Upper lobe of right lung (tissue), 1 donor: ENCODE data around the gene FGD6. TPM values are rescaled to one million over a fixed set of nuclear protein-coding genes. Genes with fewer than 3 reads are reported as not detected.
"Not testable (repeated sequence)": the region's sequence is repeated elsewhere in the genome, so short reads cannot be mapped to it uniquely, and the experiment has no call there.

ENCODE experiments used
- ATAC-seq: fragments of 200-7000 bp; cut with Tn5 transposase; one replicate; pipeline ENCODE4 v1.9.1; 2020; ENCODE audit warnings: mild to moderate bottlenecking, moderate library complexity
- DNase-seq: peaks from one replicate; pipeline ENCODE4 v3.0.0-alpha.2; 2020
- H3K27ac ChIP-seq: fragments of 200-600 bp; one replicate; pipeline ENCODE4 v1.8.0; 2022
- H3K27me3 ChIP-seq: fragments of 200-600 bp; one replicate; pipeline ENCODE4 v1.8.0; 2022; ENCODE audit warnings: mild to moderate bottlenecking
- H3K36me3 ChIP-seq: fragments of 200-600 bp; one replicate; pipeline ENCODE4 v1.8.0; 2022
- H3K4me1 ChIP-seq: fragments of 200-600 bp; one replicate; pipeline ENCODE4 v1.8.0; 2022
- H3K4me3 ChIP-seq: fragments of 200-600 bp; one replicate; pipeline ENCODE4 v1.8.0; 2022; ENCODE audit warnings: mild to moderate bottlenecking
- H3K9me3 ChIP-seq: fragments of 200-600 bp; one replicate; pipeline ENCODE4 v1.8.0; 2022
- CTCF ChIP-seq: fragments of 200-600 bp; IDR thresholded peaks from one replicate; pipeline ENCODE4 v1.8.0; 2022; ENCODE audit warnings: antibody characterized with exemption
- intact Hi-C: fragments of 100-400 bp; cut with DNase I; formaldehyde crosslinking; loops from one replicate; pipeline ENCODE4 v1.11.0; 2022
- total RNA-seq: library from RNA; stranded (reverse); fragmentation: NEBNext Ultra II Directional; extraction: Animal tissue kit (Norgen Biotek cat#: 25700); gene quantifications from one replicate; pipeline ENCODE4 v1.2.1, GENCODE V29; 2021
- donor health status: DM: no; HTN: yes; CAD: no; lungs with severe emphysema.

FGD6 gene
- total RNA-seq, 1 donor from 2014 or later: 28.8 TPM

GRCh38 chr12:95099270-95099790 is 117.9 kb downstream of the FGD6 start:
- Histone ChIP-seq H3K27me3 (no peaks in the 10 kb centered on the region), H3K36me3 (peaks cover 22% of the 10 kb centered on the region), H3K9me3 (no peaks in the 10 kb centered on the region), H3K27ac (no peak overlapping the region), H3K4me1 (peaks cover 6% of the 10 kb centered on the region), H3K4me3 (no peak overlapping the region)
- no peak for TF ChIP-seq CTCF
- ATAC-seq (no peak), DNase-seq (no peak)
- intact Hi-C loops: no loop called here

GRCh38 chr12:95096852-95097251 is 120.4 kb downstream of the FGD6 start:
- Histone ChIP-seq H3K4me3 (no peak overlapping the region), H3K27me3 (no peaks in the 10 kb centered on the region), H3K4me1 (peaks cover 6% of the 10 kb centered on the region), H3K36me3 (peaks cover 22% of the 10 kb centered on the region), H3K9me3 (no peaks in the 10 kb centered on the region), H3K27ac (peak overlapping the region; percentile 1)
- intact Hi-C loops: no loop called here
- DNase-seq: no peak
- ATAC-seq: peak; percentile 64
- no peak for TF ChIP-seq CTCF

GRCh38 chr12:95096378-95096777 is 120.9 kb downstream of the FGD6 start:
- Histone ChIP-seq H3K4me1 (peaks cover 6% of the 10 kb centered on the region), H3K27ac (no peak overlapping the region), H3K4me3 (no peak overlapping the region), H3K27me3 (no peaks in the 10 kb centered on the region), H3K9me3 (no peaks in the 10 kb centered on the region), H3K36me3 (peaks cover 26% of the 10 kb centered on the region)
- ATAC-seq (no peak), DNase-seq (no peak)
- no peak for TF ChIP-seq CTCF
- intact Hi-C loops: no loop called here

GRCh38 chr12:95095866-95096265 is 121.4 kb downstream of the FGD6 start:
- ATAC-seq, H3K27me3 ChIP-seq, H3K9me3 ChIP-seq, intact Hi-C loops, DNase-seq, H3K4me1 ChIP-seq, H3K4me3 ChIP-seq, H3K27ac ChIP-seq: not testable (repeated sequence)
- H3K36me3 ChIP-seq: peaks cover 30% of the 10 kb centered on the region

- TF ChIP-seq CTCF: no peak
- intact Hi-C loops: no loop called here
- no peak for DNase-seq
- Histone ChIP-seq H3K27me3 (no peaks in the 10 kb centered on the region), H3K4me1 (peaks cover 3% of the 10 kb centered on the region), H3K27ac (no peak overlapping the region), H3K36me3 (peaks cover 60% of the 10 kb centered on the region), H3K9me3 (no peaks in the 10 kb centered on the region), H3K4me3 (no peak overlapping the region)
- ATAC-seq: no peak
Measured at GRCh38 chr12:95089462-95089861, 127.8 kb downstream of the FGD6 start.

GRCh38 chr12:95088379-95088778 is 128.9 kb downstream of the FGD6 start:
- no peak overlapping the region for H3K27ac ChIP-seq
- TF ChIP-seq CTCF: no peak
- no peaks in the 10 kb centered on the region for H3K27me3 ChIP-seq
- intact Hi-C loops: no loop called here
- peaks cover 7% of the 10 kb centered on the region for H3K4me1 ChIP-seq
- ATAC-seq (no peak), DNase-seq (no peak)
- H3K36me3 ChIP-seq: peaks cover 59% of the 10 kb centered on the region
- no peaks in the 10 kb centered on the region for H3K9me3 ChIP-seq
- no peak overlapping the region for H3K4me3 ChIP-seq
